ENCODE results near the gene MDK.

DNA sequence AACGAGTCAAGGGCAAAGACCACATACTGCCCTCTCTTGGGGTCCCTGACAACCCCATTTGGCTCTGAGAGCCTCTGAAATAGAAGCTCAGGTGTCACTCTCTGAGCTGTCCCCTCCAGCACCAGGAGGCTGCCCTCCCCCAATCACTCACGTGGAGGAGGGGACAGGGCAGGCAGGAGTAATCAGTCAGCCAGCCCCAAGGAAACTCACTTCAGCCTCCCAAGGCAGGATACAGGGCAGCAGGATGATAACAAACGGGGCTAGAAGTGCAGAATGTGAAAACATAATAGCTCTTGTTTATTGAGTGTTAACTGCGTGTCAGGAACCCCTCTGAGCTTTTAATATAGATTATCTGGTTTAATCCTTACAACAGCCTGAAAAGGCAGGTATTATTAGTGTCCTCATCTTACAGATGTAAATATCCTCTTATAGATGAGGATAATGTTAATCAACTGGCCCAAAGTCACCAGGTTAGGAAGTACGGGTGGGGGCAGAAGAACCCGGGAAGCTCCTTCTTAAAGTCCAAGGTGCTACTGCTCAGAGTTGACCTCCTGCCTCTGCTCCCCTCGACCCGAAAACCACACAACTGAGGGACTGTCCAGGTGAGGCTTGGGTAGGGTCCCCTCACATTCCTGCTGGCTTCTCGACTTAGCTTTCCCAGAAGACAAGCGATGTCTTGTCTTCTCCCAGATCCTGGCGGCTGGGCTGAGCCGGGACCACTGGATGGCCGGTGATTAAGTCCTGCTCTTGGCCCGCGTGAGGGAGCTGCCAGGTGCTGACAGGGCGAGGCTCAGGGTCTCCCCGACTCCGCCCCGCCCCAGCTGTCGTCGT lies 7.4 kb downstream of the MDK start:
- TF ChIP-seq JUNB (IDR thresholded peaks at IDR 0.05; ENCODE audit: unreplicated experiment) (no peak), POLR2AphosphoS5 (IDR thresholded peaks at IDR 0.05; ENCODE audit: low read depth) (no peak), EZH2 (IDR thresholded peaks at IDR 0.05; ENCODE audit: low read depth, unreplicated experiment) (no peak), CREB1 (CRISPR knock-in tag; IDR thresholded peaks at IDR 0.05; ENCODE audit: low read depth) (no peak), ZNF331 (CRISPR knock-in tag; IDR thresholded peaks at IDR 0.05; ENCODE audit: low read depth) (no peak), NANOG (IDR thresholded peaks at IDR 0.05; ENCODE audit: borderline replicate concordance) (no peak), EZH2phosphoT487 (IDR thresholded peaks at IDR 0.05; ENCODE audit: unreplicated experiment) (no peak), ZNF114 (CRISPR knock-in tag; IDR thresholded peaks at IDR 0.05) (no peak), STAT1 (IDR thresholded peaks at IDR 0.05; ENCODE audit: unreplicated experiment) (no peak)
- TF ChIP-seq, protein P1, sequence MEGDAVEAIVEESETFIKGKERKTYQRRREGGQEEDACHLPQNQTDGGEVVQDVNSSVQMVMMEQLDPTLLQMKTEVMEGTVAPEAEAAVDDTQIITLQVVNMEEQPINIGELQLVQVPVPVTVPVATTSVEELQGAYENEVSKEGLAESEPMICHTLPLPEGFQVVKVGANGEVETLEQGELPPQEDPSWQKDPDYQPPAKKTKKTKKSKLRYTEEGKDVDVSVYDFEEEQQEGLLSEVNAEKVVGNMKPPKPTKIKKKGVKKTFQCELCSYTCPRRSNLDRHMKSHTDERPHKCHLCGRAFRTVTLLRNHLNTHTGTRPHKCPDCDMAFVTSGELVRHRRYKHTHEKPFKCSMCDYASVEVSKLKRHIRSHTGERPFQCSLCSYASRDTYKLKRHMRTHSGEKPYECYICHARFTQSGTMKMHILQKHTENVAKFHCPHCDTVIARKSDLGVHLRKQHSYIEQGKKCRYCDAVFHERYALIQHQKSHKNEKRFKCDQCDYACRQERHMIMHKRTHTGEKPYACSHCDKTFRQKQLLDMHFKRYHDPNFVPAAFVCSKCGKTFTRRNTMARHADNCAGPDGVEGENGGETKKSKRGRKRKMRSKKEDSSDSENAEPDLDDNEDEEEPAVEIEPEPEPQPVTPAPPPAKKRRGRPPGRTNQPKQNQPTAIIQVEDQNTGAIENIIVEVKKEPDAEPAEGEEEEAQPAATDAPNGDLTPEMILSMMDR (conservative IDR thresholded peaks at IDR 0.05; ENCODE audit: low read depth in 2 of 2) = no peak
- TF ChIP-seq, protein P2, sequence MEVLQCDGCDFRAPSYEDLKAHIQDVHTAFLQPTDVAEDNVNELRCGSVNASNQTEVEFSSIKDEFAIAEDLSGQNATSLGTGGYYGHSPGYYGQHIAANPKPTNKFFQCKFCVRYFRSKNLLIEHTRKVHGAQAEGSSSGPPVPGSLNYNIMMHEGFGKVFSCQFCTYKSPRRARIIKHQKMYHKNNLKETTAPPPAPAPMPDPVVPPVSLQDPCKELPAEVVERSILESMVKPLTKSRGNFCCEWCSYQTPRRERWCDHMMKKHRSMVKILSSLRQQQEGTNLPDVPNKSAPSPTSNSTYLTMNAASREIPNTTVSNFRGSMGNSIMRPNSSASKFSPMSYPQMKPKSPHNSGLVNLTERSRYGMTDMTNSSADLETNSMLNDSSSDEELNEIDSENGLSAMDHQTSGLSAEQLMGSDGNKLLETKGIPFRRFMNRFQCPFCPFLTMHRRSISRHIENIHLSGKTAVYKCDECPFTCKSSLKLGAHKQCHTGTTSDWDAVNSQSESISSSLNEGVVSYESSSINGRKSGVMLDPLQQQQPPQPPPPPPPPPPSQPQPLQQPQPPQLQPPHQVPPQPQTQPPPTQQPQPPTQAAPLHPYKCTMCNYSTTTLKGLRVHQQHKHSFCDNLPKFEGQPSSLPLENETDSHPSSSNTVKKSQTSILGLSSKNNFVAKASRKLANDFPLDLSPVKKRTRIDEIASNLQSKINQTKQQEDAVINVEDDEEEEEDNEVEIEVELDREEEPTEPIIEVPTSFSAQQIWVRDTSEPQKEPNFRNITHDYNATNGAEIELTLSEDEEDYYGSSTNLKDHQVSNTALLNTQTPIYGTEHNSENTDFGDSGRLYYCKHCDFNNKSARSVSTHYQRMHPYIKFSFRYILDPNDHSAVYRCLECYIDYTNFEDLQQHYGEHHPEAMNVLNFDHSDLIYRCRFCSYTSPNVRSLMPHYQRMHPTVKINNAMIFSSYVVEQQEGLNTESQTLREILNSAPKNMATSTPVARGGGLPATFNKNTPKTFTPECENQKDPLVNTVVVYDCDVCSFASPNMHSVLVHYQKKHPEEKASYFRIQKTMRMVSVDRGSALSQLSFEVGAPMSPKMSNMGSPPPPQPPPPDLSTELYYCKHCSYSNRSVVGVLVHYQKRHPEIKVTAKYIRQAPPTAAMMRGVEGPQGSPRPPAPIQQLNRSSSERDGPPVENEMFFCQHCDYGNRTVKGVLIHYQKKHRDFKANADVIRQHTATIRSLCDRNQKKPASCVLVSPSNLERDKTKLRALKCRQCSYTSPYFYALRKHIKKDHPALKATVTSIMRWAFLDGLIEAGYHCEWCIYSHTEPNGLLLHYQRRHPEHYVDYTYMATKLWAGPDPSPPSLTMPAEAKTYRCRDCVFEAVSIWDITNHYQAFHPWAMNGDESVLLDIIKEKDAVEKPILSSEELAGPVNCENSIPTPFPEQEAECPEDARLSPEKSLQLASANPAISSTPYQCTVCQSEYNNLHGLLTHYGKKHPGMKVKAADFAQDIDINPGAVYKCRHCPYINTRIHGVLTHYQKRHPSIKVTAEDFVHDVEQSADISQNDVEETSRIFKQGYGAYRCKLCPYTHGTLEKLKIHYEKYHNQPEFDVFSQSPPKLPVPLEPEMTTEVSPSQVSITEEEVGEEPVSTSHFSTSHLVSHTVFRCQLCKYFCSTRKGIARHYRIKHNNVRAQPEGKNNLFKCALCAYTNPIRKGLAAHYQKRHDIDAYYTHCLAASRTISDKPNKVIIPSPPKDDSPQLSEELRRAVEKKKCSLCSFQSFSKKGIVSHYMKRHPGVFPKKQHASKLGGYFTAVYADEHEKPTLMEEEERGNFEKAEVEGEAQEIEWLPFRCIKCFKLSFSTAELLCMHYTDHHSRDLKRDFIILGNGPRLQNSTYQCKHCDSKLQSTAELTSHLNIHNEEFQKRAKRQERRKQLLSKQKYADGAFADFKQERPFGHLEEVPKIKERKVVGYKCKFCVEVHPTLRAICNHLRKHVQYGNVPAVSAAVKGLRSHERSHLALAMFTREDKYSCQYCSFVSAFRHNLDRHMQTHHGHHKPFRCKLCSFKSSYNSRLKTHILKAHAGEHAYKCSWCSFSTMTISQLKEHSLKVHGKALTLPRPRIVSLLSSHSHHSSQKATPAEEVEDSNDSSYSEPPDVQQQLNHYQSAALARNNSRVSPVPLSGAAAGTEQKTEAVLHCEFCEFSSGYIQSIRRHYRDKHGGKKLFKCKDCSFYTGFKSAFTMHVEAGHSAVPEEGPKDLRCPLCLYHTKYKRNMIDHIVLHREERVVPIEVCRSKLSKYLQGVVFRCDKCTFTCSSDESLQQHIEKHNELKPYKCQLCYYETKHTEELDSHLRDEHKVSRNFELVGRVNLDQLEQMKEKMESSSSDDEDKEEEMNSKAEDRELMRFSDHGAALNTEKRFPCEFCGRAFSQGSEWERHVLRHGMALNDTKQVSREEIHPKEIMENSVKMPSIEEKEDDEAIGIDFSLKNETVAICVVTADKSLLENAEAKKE (CRISPR knock-in tag; IDR thresholded peaks at IDR 0.05) = no peak
- TF ChIP-seq, protein P3, sequence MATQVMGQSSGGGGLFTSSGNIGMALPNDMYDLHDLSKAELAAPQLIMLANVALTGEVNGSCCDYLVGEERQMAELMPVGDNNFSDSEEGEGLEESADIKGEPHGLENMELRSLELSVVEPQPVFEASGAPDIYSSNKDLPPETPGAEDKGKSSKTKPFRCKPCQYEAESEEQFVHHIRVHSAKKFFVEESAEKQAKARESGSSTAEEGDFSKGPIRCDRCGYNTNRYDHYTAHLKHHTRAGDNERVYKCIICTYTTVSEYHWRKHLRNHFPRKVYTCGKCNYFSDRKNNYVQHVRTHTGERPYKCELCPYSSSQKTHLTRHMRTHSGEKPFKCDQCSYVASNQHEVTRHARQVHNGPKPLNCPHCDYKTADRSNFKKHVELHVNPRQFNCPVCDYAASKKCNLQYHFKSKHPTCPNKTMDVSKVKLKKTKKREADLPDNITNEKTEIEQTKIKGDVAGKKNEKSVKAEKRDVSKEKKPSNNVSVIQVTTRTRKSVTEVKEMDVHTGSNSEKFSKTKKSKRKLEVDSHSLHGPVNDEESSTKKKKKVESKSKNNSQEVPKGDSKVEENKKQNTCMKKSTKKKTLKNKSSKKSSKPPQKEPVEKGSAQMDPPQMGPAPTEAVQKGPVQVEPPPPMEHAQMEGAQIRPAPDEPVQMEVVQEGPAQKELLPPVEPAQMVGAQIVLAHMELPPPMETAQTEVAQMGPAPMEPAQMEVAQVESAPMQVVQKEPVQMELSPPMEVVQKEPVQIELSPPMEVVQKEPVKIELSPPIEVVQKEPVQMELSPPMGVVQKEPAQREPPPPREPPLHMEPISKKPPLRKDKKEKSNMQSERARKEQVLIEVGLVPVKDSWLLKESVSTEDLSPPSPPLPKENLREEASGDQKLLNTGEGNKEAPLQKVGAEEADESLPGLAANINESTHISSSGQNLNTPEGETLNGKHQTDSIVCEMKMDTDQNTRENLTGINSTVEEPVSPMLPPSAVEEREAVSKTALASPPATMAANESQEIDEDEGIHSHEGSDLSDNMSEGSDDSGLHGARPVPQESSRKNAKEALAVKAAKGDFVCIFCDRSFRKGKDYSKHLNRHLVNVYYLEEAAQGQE (IDR thresholded peaks at IDR 0.05; ENCODE audit: unreplicated experiment) = no peak
- TF ChIP-seq, protein P4, sequence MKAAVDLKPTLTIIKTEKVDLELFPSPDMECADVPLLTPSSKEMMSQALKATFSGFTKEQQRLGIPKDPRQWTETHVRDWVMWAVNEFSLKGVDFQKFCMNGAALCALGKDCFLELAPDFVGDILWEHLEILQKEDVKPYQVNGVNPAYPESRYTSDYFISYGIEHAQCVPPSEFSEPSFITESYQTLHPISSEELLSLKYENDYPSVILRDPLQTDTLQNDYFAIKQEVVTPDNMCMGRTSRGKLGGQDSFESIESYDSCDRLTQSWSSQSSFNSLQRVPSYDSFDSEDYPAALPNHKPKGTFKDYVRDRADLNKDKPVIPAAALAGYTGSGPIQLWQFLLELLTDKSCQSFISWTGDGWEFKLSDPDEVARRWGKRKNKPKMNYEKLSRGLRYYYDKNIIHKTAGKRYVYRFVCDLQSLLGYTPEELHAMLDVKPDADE (IDR thresholded peaks at IDR 0.05) = no peak

Measured in GM23338 (cell line).